ENCODE data around the gene GZMB.
A peak's percentile ranks its signal among the peaks of the same experiment; 100 is the strongest.
"Not testable (repeated sequence)": the region's sequence is repeated elsewhere in the genome, so short reads cannot be mapped to it uniquely, and the experiment has no call there.

GZMB gene

DNA sequence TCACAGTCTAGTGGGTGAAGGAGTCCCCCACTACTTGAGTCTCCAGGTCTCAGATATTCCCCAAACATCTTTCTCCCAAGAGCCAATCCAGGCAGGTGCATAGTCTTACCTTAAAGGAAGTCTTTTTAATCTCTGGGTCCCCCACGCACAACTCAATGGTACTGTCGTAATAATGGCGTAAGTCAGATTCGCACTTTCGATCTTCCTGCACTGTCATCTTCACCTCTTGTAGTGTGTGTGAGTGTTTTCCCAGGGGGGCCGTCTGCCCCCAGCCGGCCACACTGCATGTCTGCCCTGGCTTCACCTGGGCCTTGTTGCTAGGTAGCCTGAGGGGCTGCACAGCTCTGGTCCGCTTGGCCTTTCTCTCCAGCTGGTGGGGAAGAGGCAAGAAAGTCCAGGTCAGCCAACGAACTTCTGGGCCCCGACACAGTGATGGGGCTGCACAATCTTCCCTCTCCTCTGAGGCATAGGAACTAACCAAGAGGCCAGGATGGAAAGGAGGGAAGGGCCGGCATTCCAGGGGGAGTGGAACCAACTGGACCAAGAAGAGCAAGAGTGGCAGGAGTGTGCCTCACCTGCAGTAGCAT lies 2.1 kb downstream of the GZMB start:
- DNase-seq (ENCODE audit: low read depth in 2 of 2), result no peak

DNA sequence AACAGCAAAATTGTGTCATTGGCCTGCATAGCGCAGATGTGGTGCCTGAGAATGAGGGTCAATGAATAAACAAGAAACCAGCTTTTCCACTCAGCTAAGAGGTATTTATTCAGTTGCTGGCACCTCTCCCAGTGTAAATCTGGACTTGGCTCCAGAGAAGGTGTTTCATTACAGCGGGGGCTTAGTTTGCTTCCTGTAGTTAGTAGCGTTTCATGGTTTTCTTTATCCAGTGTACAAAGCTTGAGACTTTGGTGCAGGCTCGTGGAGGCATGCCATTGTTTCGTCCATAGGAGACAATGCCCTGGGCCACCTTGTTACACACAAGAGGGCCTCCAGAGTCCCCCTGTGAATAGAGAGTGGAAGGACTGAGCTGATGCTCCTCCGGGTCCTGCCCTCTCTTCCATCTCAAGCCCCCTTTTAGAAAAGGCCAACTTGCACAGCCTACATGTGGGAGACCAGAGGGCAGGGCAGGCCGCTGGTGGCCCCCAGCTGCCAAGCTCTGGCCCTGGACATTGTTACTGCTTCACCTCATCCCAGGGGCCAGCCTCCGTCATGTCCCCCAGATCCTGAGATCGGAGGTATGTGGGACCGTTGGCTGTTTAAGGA lies 3.0 kb downstream of the GZMB start:
- no peak for DNase-seq (ENCODE audit: low read depth in 2 of 2)

DNA sequence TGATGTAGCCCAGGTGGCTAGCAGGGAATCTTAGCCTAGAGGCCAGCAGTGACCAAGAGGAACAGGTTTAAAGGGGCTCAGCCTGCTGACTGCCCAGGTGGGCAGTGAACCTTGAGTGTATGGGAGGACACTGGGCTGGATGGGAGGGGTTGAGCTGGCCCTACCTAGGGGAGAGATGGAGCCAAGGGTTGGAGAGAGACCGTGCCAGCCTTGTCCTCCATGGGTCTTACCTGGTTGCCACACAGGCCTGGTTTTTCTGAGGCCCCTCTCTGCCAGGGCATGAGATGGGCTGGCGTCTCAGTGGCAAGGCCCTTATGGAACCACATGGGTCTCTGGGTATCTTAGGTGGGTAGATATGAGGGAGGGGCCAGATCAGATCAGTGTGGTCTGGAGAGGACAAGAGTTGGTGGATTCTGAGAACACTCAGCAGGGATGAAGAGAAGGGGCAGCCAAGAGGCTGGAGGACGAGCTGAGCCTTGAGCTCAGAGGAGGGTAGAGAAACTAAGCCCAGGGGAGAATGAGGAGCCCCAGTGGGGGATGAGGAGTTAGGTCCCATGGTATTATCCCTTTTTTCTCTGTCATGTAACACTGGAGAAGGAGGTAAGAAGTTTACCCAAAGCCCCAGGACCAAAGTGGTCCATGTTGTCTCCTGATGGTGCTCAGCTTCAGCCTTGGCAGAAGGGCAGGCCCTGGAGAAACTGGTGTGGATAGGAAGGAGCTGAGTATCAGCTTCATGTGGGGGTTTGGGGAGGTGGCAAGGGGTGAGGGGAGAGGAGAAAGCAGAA lies 3.7 kb downstream of the GZMB start:
- DNase-seq (ENCODE audit: low read depth in 2 of 2), result no peak

DNA sequence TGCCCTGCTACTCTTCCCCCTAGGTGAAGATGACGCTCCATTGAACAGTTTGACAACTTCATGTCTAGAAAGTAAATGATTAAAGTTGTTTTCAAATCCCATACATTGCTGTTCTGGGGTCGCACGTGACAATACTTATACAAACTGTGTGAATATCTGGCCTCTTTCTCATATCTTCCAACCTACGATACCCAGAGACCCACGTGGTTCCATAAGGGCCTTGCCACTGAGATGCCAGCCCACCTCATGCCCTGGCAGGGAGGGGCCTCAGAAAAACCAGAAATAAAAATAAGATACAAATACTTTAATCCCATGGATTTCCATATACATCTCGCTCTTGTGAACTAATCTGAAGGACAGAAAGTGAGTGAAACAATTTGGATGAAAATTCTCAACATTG lies 4.5 kb downstream of the GZMB start:
- DNase-seq (ENCODE audit: low read depth in 2 of 2), result no peak

DNA sequence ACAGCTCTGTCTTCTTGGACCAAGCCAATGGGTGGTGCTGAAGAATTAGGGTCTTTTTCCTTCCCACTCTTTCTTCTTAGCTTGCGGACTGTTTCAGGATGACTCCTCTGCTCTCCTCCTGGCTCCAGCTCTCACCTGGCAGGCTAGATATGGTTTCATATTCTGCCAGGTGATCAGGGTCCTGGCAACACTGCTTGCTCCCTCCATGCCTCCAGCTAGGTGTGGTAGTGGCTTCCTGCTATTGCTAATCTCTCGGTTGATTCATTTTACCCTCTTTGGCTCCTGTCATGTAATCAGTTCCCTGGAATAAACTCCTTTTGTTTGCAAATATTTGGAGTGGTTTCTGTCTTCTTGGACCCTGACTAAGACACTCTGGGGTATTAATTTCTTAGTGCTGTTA lies 20.2 kb downstream of the GZMB start:
- DNase-seq (ENCODE audit: low read depth in 2 of 2), result no peak

DNA sequence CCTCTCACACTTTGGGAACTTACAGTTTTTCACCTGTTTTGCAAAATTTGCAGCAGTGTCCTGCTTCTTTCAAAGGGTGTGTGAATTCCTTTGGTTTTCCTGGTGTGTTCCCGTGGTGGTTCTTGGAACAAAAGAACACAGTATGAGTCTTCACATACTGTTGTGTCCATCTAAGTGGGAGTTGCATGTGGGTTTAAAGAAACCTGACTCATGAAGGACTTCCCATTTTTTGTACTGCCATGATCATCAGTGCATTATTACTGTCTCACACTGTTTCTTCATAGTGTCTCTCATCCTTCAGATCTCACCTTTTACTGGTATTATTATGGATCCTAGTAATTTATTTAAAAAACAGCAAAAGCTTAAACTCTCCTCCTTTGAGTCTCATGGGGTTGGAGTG lies 20.7 kb downstream of the GZMB start:
- no peak for DNase-seq (ENCODE audit: low read depth in 2 of 2)

DNA sequence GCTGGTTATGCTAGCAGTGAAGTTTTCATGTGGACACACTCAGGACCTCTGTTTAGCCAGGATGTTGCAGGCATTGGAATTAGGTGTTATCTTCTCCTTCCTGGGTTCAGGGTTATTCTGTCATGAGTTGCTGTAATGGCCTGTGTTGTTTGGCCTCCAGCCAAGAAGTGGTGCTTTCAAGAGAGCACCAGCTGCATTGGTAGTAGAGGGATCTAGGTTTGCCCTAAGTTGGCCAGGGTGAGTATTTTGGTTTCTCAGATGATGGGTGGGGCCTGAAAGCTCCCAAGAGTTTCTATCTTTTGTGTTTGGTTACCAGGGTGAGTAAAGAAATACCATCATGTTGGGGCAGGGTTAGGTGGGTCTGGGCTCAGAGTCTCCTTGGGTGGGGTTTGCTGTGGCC lies 21.8 kb downstream of the GZMB start:
- DNase-seq (ENCODE audit: low read depth in 2 of 2), result no peak

DNA sequence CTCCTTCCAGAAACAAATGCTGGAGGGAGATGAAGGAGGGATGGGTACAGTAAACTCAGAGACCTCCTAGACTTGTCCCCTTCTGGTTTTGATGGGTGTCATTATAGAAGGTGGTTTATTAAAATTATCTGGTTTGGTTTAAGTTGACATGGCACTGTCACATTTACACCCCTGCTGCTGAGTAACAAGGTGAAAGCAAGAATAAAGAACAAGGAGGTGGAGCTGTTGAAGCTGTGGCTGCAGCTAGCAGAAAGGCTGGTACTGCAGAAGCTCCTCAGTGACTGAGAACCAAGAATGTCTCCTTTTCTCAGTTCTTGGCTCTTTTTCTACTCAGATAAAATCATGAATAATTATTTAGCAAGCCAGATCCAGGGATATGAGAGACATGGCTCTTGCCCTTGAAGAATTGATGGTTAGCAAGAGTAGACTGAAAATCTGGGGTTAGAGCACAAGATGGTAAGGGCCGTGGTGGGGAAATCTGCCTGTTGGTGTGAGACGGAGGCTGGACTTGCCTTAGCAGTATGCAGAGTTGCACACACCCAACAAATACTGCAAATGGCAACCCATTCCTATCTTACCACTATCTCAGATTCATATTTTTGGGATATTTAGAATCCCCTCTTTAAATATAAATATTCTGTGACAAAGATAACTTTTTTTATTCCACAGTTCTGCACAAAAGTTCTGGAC lies 24.2 kb downstream of the GZMB start, which contains the start of gene GZMH:
TSS of gene GZMH (minus strand) at position 31 of the 690 bp plus-strand sequence. CDS start 72 bp downstream, outside the sequence.
- no peak for DNase-seq (ENCODE audit: low read depth in 2 of 2)

DNA sequence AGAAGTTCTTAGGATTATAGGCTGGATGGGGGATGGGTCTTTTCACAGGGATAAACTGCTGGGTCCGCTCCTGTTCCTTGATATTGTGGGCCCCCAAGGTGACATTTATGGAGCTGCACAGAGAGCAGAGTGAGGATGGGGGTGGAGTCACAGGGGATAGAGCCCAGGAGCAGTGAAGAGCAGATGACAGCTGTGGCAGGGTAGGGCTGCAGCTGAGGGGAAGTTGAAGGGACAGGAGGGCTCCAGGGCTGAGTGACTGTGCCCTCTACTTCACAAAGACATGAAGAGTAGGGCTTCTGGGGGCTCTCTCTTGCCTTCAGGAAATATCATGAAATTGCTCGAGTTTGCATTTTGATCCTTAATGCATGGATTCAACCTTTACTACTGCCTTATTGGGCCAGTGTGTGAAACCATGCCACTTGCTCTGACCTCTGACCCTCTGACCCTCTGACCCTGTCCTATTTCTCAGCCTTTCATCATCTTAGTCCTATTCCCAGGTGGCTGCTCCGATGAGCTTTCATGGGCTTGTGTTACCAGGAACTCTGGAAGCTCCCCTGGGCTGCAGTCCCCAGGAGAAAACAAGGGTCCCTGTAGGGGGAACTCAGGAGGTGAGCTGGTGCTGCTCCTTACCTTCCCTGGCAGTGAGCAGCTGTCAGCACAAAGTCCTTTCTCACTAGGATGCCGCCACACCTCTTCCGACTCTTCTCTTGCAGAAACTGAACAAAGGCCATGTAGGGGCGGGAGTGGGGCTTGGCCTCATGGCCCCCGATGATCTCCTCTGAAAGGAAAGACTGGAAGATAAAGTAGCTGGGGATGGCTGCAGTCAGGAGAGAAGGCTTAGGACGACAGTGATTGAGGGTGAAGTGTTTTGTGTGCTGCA lies 26.1 kb downstream of the GZMB start:
- no peak for DNase-seq (ENCODE audit: low read depth in 2 of 2)

DNA sequence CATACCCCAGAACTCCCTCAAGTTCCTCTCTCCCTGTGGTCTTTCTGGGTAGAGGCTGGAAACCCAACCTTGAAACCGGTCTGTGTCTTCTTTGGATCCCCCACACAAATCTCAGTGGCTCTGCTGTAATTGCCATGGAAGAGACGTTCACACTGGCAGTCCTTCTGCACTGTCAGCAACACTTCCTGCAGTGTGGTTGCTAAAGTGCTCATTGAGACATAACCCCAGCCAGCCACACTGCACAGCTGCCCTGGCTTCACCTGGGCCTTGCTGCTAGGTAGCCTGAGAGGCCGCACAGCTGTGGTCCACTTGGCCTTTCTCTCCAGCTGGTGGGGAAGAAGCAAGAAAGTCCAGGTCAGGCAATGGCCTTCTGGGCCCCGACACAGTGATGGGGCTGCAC lies 26.9 kb downstream of the GZMB start:
- no peak for DNase-seq (ENCODE audit: low read depth in 2 of 2)

DNA sequence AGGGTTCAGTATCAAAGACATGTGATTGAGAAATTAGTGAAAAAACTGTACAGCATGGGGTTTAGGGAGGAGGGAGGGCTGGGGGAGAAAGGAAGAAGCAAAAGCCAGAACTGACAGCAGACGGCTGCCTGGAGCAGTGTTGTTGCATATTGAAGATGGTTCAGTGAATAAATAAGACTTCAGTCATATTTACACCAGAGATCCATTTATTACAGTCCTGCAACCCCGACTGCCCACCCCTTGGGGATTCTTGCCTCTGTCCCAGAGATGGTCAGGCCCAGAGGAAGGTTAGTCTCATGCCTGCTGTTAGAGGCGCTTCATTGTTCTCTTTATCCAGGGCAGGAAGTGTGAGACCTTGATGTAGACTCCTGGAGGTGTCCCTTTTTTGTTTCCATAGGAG lies 27.7 kb downstream of the GZMB start:
- DNase-seq (ENCODE audit: low read depth in 2 of 2), result no peak

DNA sequence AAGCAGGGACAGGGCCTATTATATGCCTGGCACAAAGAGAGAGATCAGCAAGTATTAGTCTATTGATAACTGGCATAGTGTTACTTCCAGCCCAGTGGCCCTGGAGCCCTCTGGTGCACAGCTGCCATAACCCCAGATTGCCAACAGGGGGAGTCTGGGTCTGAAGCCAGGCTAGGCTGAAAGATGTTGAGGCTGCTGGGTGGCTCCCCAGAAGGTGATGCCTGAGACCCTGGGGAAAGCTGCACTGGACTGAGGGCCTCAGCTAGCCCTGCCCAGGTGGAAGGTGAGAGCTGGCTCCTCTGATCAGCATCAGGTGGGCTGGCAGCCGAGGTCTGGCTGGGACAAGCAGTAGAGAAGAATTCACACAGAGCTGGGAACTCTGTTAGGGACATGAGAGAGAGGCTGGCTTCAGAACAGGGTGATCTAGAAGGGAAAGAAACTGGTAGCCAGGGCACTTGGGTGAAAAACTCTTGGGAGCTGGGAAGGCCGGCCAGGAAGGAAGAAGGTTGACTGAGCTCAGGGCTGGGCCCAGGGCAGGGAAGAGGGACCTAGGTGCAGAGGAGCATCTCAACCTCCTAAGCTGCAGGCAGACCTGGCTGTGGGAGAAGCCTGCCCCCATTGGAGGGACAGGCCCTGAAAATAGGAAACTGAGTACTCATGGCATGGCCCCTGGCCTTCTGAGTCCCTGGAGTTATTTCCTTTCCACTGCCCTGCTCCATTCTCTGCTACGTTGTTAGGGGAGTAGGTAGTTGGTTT lies 28.4 kb downstream of the GZMB start:
- peak; percentile 41 to 48 for DNase-seq (ENCODE audit: low read depth in 2 of 2)

DNA sequence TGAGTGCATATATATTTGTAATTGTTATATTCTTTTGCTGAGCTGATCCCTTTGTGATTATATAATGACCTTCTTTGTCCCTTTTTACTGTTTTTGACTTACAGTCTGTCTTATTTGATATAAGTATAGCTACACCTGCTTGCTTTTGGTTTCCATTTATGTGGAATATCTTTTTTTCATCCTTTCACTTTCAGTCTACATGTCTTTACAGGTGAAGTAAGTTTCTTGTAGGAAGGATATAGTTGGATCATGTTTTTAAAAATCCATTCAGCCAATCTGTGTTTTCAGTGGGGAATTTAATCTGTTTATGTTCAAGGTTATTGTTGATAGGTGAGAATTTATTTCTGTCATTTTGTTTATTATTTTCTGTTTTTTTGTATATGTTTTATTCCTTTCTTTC lies 36.6 kb downstream of the GZMB start:
- no peak for DNase-seq (ENCODE audit: low read depth in 2 of 2)

DNA sequence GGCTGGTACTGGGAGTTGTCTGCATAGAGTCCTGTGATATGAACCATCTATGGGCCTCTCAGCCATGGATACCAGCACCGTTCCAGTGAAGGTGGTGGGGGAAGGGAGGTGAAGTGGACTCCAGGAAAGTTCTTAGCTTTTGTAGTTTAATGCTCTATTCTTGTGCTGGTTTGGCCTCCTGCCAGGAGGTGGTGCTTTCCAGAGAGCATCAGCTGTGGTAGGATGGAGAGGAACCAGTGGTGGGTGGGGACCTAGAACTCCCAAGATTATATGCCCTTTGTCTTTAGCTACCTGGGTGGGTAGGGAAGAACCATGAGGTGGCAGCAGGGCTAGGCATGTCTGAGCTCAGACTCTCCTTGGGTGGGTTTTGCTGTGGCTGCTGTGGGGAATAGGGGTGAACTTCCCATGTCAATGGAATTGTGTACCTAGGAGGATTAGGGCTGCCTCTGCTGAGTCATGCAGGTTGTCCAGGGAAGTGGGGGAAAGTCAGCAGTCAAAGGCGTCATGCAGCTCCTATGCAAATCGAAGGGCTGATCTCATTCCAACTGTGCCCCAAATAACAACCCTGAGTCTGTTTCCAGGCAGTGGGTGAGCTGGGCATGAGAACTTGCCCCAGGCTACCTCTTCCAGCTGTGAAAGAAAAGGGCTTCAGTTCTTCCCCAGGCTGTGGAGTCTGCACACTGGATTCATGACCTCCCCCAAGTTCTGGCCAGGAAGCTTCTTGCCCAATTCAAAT lies 38.7 kb downstream of the GZMB start:
- DNase-seq (ENCODE audit: low read depth in 2 of 2), result no peak

DNA sequence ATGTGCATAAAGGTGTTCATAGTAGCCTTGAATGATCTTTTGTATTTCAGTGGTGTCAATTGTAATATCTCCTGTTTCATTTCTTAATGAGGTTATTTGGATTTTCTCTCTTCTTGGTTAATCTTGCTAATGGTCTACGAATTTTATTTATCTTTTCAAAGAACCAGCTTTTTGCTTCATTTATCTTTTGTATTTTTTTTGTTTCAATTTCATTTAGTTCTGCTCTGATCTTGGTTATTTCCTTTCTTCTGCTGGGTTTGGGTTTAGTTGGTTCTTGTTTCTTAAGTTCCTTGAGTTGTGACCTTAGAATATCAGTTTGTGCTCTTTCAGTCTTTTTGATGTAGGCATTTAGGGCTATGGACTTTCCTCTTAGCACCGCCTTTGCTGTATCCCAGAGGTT lies 43.0 kb downstream of the GZMB start:
- DNase-seq (ENCODE audit: low read depth in 2 of 2), result not testable (repeated sequence)

DNA sequence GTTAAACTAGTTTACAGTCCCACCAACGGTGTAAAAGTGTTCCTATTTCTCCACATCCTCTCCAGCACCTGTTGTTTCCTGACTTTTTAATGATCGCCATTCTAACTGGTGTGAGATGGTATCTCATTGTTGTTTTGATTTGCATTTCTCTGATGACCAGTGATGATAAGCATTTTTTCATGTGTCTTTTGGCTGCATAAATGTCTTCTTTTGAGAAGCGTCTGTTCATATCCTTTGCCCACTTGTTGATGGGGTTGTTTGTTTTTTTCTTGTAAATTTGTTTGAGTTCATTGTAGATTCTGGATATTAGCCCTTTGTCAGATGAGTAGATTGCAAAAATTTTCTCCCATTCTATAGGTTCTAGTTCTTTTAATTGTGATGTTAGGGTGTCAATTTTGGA lies 49.6 kb downstream of the GZMB start:
- not testable (repeated sequence) for DNase-seq (ENCODE audit: low read depth in 2 of 2)

Measured in stimulated activated CD8-positive, alpha-beta memory T cell treated with anti-CD3 and anti-CD28 coated beads, Interleukin-7, amount 100 ng/mL, for 1 hour (primary cell).